OCI-LY7 (cell line): ENCODE measurements around the gene C2CD4C.

ENCODE experiments used
- CTCF ChIP-seq: fragments of 200-600 bp; sonication (generic); conservative IDR thresholded peaks from 2 replicates; pipeline ENCODE4 v1.5.1; 2014; ENCODE audit warnings: mild to moderate bottlenecking, antibody characterized with exemption, low read length, moderate library complexity, mixed read lengths
- EZH2phosphoT487 ChIP-seq: fragments of 200-600 bp; sonication (generic); IDR thresholded peaks from 2 replicates; pipeline ENCODE4 v1.6.1; 2018; ENCODE audit warnings: low read depth, borderline replicate concordance, mild to moderate bottlenecking, mixed run types, antibody characterized with exemption, low read length, moderate library complexity, mixed read lengths

DNA sequence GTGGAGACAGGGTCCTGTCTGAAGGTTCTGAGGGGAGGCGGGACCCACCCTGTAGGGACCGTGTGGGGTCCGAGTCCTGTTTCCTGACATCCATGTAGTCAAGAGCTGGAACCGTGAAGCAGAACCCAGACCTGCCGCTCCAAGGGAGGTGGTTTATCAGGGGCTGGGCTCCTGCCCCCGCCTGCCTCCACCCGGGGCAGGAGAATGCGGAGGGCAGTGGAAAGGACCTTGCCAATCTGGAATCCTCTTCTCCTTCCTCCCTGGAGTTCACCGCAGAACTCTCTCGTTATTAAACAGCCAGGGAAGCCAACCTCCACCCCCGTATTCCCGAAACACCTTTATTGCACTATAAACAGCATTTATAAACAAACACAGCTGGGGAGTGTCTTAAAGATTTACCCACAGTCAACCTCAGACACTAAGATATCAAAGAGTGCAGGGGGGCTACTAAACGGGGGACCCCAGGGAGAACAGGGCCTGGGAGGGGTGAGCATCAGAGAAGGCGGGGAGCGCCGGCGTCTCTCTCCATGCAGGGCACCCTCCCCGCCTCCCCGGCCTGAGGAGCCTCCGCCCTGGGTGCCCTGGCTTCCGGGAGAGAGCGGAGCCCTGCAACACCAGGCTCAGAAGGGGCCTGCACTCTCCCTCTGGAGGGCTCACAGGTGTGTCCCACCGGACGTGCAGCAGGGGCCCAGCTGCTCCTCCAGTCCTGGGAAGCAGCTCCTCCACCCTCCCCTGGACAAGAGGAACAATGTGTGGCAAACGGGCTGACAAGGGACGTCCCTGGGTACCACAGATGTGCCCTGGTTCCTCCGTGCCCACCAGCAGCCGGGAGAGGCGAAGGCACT is 3.6 kb downstream of the C2CD4C start:
- no peak for TF ChIP-seq CTCF
- TF ChIP-seq EZH2phosphoT487 = no peak
